ENCODE results near the gene NFXL1. TPM values are rescaled to one million over a fixed set of nuclear protein-coding genes. Genes with fewer than 3 reads are reported as not detected.
"Not testable (repeated sequence)": the region's sequence is repeated elsewhere in the genome, so short reads cannot be mapped to it uniquely, and the experiment has no call there.

NFXL1 gene
- 8.7 TPM for polyA plus RNA-seq (2013, experiment 1 of 2; ENCODE audit: insufficient read length)
- polyA plus RNA-seq (2013, experiment 2 of 2; ENCODE audit: insufficient read length), result 9.0 TPM

DNA sequence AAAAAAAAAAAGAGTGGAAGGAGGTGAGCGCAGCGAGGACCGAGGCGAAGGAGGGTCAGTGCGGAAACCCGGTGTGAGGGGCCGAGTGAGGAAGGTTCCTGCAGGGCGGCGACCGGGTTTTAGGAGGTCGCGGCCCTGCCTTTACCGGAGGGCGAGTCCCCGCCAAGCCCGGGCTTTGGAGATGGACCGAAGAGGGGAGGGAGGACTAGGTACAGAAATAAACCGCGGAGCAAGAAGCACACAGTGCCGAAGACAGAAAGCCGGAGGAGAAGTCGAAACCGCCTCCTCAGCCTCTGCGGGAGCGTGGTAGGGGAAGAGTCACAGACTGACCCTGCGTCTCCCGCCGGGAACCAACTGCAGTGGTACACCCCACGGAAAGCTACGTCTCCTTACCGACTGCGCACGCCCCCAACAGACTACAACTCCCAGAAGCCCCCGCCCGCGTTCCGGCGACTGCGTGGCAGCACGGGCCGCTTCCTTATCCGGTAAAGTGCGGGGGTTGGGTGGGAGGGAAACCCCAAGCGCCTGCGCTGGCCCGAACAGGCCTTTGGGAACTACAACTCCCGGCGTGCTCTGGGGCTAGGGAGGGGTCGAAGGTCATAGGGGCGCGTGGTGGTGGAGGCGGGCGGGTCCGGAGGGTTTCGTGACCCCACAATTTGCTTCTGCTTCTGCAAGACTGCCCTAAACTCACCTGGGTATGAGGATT is at the start of gene NFXL1:
Gene NFXL1 (minus strand): TSS at position 364 of the 706 bp plus-strand sequence. CDS start 380 bp downstream, outside the sequence.
- DNase-seq, result peak; percentile 98

DNA sequence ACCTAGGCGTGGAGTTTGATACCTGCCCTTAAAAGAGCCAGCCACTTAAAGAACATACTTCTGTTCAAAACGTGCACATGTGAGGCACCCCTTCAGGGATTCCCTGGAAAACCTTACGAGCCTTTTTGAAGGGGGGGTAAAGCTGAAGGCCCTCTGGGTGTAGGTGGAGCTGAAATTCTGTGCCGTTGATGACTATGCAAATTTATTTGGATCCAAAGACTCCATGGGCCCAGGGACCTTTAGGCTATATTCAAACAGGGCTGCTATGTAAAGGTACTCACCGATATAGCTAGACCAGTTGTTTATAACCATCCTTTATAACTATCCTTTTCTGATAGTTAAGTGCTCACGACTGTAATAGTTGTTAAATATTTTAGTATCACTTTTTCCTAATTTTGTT is 40.3 kb upstream of the NFXL1 start:
- no peak for DNase-seq

DNA sequence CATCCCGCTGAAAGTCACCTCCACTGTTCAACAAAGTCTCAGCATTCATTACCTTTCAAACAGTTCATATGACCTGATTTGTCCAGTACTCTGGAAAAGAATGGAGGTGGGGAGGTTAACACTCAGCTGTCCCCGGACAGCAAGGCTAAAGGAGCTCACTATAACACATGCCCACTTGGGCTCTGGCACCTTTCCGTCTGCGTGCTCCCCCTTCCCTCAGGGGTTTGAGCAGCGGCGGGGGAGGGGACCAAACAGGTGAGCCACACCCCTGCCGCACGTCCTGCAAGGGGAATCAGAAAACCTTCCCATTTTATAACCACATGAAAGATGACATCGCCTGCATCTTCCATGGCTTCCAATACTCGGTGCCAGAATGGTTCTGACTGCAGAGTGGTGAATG is 39.9 kb upstream of the NFXL1 start:
- no peak for DNase-seq

DNA sequence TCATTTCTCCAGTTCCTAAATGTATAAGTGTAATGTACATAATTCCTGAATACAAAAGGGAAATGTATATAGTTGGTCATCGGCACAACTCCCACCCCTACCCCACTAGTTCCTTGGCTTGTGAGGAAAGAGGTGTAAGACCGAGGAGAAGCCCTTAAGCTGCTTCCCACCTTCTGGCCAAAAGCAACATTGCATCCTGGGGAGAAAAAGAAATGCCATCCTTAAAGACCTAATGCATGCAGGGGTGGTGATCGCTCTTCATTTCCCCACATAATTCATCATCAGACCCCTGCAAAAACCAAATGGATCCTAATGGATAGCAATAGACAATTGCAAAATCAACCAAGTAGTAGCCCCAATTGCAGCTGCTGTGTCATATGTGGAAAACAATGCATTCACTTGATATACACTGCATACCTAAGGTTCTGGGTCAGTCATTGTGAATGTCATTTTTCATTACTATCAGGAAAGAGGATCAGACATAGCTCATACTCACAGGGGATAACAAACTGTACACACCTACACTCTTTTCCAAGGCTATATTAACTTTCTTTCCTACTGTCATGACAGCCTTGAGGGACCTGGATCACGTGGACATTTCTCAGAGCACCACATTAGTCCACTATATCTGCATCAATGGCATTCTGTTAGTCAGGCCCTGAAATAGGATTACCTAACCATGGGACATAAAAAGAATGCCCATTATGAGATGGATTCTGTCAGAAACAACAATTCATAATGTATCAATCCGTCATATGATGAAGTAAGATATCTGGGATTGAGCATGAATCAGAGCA is 31.7 kb upstream of the NFXL1 start:
- no peak for DNase-seq

DNA sequence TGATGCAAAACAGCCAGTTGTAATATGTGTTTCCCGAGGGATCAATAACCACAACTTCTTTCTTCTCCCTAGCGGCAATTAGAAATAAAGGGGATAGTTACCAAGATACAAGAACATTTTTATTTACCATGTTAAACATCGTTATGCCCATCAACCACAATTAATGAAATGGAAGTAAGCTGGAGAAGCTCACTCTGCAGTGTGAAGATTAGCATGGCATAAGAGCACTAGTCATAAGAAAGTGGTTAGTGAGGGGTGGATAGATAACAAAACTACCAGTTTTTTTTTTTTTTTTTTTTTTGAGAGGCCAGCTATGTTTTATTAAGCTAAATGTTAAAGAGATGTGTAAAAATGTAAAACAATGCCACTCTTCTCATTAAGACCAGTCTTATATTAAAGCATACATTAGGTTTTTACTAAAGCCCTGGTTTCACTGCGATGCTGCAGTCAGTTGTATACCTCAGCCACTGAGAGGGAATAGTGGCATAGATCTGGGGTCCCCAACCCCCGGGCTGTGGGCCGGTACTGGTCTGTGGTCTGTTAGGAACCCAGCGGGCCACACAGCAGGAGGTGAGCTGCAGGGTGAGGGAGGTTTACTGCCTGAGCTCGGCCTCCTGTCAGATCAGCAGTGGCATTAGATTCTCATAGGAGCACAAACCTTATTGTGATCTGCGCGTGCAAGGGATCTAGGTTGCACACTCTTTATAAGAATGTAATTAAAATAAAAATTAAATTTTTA is 27.9 kb upstream of the NFXL1 start:
- DNase-seq, result no peak

DNA sequence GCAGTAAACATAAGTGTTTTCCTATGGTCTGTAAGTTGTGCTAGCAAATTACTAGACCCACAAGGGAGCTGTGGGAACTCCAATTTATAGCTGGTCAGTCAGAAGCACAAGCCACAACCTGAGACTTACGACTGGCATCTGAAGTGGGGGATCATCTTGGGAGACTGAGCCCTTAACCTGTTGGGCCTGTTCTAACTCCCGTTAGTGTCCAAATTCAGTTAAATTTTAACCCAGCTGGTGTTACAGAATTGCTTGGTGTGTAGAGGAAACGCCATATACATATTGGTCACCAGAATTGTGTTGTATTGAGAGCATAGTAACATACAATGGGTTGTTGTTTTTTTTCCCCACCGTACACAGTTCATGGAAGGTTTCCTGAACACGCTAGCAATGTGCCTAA is 25.1 kb upstream of the NFXL1 start:
- DNase-seq, result no peak

DNA sequence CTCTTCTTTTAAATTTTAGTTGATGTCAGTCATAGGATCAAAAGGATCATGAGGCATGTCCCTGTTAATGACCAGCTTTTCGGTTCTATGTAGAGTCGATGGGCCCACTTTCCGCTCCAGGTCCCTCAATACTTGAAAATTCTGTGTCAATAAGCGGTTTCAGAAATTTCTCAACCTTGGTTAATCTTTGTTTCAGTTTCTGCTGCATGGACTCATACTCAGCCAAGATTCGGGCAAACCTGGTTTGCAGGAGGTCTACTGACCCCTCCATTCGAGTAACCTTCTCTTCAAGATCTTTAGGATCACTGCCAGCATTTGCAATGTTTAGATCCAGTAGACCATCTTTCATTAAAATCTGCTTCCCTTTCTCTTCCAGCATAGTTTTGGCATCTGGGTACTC is 22.0 kb upstream of the NFXL1 start:
- no peak for DNase-seq

DNA sequence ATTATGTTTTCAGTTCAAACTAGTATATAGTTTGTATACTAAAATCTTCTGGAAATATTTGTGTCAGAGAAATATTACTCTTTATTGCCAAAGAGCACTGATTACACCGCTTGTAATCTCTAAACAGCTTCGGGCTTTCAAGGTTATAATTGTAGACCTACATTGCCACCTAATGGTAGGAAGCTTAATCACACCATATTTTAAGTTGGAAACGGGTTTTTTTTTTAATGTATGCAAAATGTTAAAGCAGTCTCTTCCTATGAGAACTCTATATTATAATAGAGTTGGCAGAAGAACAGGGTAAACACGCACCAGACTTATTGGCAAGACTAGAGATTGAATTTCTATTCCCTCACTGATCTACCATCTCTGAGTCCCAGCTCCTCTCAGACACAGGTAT is 19.5 kb upstream of the NFXL1 start:
- DNase-seq, result peak; percentile 44

DNA sequence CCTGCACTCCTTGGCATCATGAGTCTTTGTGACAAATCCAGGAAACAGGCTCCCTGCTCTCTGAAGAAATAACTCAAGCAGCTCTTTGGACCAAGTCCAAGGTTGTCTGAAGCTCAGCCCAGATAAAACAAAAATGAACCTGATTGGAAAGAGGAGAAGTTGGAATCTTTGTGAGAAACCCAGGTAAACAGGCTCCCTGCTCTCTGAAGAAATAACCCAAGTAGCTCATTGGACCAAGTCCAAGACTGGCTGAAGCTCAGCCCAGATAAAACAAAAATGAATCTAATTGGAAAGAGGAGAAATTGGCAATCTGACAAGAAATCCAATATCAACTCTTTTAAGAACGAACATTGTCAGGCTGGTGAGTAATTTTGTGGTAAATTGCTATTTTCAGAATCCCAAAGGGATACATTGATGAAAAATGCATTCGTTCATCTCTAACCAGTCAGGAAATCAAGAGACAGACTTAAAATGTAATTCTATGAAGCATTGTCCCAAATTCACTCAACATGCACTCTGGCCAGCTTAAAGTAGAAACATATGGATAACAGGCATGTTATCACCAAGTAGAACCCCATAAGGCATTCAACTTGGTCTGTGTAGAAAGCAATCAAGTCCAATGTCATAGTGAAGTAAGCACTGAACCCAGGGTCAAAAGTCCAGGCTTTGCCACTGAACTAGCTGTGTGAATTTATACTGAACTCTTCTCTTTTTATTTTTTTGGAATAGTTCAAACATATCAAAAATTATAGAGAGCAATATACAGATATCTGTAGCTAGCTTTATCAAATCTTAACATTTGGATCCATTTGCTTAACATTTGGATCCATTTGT is 16.8 kb upstream of the NFXL1 start:
- peak; percentile 89 for DNase-seq

DNA sequence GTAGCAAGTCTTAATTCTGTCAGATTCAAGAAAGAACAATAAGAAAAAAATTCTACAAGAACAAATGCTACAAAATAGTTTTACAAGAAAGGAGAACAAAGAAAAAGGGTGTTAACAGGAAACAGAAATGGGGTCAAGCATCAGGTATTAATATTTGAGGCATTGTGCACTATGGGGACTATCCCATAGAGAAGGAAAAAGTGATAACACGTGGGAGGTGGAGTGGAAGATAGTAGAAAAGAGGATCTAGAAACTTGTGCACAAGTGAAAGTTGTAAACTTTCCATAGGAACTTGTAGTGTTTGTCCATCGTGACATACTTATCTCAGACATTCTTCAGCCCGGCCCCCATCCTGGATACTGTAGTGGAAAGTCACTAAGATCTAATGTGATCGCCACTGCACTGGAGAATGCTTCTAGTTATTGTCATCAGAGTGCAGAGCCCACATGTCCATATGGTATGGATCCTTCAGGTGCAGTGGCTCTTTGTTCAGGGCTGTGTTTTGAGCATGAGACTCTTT is 15.4 kb upstream of the NFXL1 start:
- no peak for DNase-seq

DNA sequence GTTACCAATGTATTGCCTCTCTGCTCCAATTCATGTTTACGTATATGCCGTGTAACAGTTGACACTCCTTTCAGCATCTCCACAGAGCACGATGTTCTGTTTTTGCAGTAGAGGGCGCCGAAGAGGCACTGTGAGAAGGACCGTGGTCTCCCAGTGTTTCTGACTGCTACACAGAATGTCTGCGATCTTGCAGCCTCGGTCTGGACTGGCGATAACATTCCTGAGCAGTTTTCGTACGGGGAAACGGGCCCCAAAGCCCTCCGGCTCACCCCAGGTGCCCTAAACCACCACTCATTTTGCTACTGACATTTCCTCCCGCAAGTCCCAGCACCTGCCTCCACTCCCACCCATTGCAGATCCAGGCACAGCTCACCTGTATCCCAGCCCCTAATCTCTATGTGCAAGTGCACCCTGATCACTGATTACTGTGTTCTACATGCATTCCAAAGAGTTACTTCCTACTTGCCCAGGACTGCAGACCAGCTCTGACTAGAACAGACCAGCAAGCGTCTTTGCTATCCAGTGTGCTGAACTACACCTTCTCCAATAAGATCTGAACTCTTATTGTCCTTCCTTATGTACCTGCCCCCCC is 12.4 kb upstream of the NFXL1 start:
- DNase-seq, result peak; percentile 49

DNA sequence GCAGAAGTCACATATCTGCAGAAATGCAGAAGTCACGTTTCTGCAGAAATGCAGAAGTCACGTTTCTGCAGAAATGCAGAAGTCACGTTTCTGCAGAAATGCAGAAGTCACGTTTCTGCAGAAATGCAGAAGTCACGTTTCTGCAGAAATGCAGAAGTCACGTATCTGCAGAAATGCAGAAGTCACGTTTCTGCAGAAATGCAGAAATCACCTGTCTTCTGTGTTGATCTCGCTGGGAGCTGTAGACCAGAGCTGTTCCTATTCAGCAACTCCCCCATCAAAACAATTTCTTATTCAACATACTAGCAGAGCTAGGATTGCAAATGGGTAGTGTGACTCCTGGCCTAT is 8.9 kb upstream of the NFXL1 start:
- DNase-seq, result not testable (repeated sequence)

DNA sequence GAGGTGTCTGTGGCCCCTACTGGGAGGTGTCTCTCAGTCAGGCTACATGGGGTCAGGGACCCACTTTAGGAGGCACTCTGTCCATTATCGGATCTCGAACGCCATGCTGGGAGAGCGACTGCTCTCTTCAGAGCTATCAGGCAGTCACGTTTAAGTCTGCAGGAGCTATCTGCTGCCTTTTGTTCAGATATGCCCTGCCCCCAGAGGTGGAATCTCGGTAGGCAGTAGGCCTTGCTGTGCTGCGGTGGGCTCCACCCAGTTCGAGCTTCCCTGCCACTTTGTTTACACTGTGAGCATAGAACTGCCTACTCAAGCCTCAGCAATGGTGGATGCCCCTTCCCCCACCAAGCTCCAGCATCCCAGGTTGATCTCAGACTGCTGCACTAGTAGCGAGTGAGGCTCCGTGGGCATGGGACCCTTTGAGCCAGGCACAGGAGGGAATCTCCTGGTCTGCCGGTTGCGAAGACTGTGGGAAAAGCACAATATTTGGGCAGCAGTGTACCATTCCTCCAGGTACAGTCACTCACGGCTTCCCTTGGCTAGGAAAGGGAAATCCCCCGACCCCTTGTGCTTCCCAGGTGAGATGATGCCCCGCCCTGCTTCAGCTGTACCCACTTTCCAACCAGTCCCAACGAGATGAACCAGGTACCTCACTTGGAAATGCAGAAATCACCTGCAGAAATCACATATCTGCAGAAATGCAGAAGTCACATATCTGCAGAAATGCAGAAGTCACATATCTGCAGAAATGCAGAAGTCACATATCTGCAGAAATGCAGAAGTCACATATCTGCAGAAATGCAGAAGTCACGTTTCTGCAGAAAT is 8.3 kb upstream of the NFXL1 start:
- DNase-seq, result not testable (repeated sequence)

DNA sequence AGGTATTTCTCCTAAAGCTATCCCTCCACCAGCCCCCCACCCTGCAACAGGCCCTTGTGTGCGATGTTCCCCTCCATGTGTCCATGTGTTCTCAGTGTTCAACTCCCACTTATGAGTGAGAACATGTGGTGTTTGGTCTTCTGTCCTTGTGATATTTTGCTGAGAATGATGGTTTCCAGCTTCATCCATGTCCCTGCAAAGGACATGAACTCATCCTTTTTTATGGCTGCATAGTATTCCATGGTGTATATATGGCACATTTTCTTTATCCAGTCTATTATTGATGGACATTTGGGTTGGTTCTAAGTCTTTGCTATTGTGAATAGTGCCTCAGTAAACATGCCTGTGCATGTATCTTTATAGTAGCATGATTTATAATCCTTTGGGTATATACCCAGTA is 2.8 kb upstream of the NFXL1 start:
- DNase-seq, result not testable (repeated sequence)

DNA sequence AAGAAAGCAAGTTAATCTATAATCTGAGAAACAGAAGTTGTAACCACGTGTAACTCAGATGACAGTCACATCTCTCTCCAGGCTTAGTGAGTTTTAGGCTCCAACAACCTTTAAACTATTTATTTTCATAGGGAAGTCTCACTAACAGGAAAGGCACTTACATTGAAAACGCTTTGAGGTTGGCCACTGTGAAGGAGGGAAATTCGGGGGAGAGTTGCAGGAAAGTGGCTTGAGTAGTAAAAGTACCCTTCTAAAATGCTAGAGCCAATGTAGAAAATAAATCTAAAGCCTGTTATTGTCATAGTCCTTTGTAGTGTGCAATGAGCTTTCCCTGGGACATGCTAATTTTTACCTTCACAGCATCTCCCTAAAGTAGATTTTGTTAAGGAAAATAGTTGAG is 995 bp upstream of the NFXL1 start:
- no peak for DNase-seq

DNA sequence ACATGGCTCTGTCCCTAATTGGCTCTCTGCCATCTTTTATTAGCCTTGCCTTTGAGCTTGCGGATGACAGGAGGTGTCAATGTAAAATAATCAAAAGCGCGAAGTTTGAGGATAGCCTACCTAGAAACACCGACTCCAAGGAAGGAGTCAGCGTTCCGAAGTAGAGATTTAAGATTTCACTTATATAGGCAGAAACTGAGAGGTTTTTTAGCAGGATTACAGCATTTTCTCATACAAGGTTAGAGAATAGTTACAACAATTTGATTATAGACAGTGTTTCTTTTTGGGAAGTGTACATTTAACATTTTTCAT is 499 bp upstream of the NFXL1 start:
- no peak for DNase-seq

DNA sequence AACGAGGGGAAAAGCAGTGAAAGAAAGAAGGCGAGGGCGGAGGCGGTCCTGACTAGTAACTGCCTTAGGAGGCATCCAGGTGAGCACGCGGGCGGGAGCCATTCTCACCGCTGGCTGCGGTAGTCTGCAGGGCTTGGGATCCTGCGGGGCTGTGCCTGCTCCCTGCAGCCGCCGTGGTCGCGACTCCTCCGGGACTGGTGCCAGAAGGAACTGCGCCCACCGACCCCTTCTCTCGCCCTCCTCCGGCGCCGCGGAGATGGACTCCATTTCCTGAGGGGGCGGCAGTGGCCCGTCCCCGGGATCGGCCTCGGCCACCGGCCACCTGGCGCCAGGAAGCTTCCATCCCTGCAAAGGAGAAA is 543 bp downstream of the NFXL1 start:
- DNase-seq, result no peak

DNA sequence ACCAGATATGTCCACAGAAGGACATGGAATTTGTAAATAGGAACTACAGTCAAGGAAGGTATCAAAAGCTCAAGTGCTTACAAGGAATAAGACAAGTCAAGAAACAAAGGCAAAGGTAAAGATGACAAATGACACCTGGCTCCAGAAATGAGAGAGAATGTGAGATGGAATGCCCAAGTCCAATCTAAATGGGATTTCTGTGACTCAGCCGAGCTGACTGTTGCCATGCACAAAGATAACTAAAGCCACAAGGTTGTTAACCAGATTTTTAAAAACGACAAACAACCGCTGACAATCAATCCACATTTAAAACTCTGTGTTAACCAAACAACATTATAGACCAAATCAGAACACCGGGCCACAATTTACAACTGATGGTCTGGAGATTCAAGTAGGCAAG is 1.1 kb downstream of the NFXL1 start:
- peak; percentile 18 for DNase-seq

DNA sequence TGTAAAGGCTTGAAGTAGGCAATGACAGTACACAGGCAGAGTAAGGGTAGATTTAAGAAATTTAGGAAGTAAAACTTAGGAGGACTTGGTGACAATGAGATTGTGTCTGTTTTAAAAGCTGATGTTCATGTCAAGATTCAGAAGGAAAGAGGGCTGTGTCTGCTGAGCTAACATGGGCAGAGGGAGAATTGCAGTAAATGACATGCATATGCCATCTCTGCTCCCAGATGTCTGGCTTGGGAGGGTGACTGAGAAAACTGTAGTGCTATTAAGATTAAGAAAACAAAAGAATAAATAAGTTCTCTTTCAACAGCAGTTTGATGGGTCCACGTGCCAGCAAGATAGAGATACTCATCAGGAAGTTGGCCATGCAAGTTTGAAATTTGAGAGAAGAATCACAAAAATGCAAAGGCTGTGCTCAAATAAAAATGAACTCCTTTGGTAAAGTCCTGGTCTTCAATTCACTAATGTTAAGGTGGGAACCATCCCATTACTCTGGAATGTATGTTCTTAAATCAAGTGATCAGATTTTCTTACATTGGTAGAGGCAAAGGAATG is 7.2 kb downstream of the NFXL1 start:
- DNase-seq, result no peak

DNA sequence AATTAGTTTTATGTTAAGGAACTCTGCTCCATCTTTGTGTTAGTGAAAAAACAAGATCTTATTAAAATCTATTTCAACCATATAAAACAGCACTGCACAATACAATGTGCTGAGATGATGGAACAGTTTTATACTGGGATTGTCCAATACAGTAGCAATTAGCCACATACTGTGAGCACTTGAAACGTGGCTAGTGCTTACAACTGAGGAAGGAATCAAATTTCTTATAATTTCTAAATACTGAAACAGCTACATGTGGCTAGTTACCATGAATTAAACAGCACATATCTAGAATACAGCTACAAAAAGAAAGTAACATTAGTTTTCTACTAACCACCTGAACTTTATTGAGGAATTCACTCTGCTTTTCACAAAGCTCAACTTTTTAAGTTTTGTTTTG is 14.7 kb downstream of the NFXL1 start:
- no peak for DNase-seq

DNA sequence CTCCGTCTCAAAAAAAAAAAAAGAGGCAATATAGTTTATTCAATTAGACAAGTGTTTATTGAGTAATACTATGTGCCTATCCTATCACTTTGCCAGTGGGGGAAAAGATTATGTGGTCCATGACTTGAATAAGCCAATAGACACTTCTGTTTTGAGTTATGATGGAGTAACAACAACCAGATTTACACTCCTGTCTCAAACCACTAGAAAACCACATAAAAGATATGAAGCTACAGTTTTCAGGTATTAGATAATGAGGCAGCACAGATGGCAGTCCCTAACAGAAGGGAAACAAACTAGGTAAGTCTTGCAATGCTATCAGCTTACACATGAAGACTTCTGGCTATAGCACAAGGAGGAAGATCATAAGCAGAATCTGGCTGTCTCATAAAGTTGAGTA is 22.5 kb downstream of the NFXL1 start:
- DNase-seq, result no peak

Data from fibroblast of skin of abdomen (primary cell).